Measurements from ENCODE around the gene SLC7A8.
A peak's percentile ranks its signal among the peaks of the same experiment; 100 is the strongest.

The SLC7A8 gene

GRCh38 chr14:23147676-23148075 lies 35.8 kb downstream of the SLC7A8 start:
- no peak for DNase-seq (ENCODE audit: low spot score)
- no peak overlapping the region for H3K27ac ChIP-seq (replicated peaks; ENCODE audit: low read length)

GRCh38 chr14:23146980-23147379 lies 36.5 kb downstream of the SLC7A8 start:
- Histone ChIP-seq H3K9me3 (replicated peaks in 1 of 2; ENCODE audit: control insufficient read depth in 2 of 2, insufficient read depth in 1 of 2, low read depth in 1 of 2, low read length in 2 of 2) (peaks cover 0 to 5% of the 10 kb centered on the region in 2 donors), H4K8ac (ENCODE audit: low read depth, low read length) (no peak overlapping the region), H3K9ac (ENCODE audit: low read depth, low read length, poor library complexity) (no peak overlapping the region), H3K23ac (ENCODE audit: low read depth, low read length, poor library complexity) (no peak overlapping the region), H3K27ac (replicated peaks; ENCODE audit: low read length) (no peak overlapping the region), H3K4ac (ENCODE audit: low read length) (no peak overlapping the region), H2BK15ac (ENCODE audit: low read length) (no peak overlapping the region), H2AFZ (ENCODE audit: low read length) (no peak overlapping the region), H2BK5ac (ENCODE audit: low read length) (no peak overlapping the region), H3K4me1 (ENCODE audit: control insufficient read depth in 2 of 2, insufficient read depth in 1 of 2, low read depth in 1 of 2, low read length in 2 of 2) (peaks cover 0 to 7% of the 10 kb centered on the region in 2 donors), H2BK120ac (ENCODE audit: low read depth, low read length) (no peak overlapping the region), H2AK5ac (ENCODE audit: low read depth, low read length) (no peak overlapping the region), H3K36me3 (replicated peaks in 1 of 2; ENCODE audit: control insufficient read depth in 2 of 2, insufficient read depth in 2 of 2, low read length in 2 of 2) (peaks cover 2 to 12% of the 10 kb centered on the region in 2 donors), H3K4me2 (ENCODE audit: insufficient read depth, low read length, poor library complexity, severe bottlenecking) (no peak overlapping the region), H3K4me3 (ENCODE audit: low read length in 2 of 2) (no peak overlapping the region), H3K14ac (ENCODE audit: low read length) (peak overlapping the region; percentile 14), H3K27me3 (ENCODE audit: control insufficient read depth in 3 of 3, insufficient read depth in 3 of 3, low read depth in 1 of 3, low read length in 3 of 3) (no peaks in the 10 kb centered on the region), H2BK12ac (ENCODE audit: low read length) (no peak overlapping the region), H3K79me1 (ENCODE audit: low read depth, low read length) (no peaks in the 10 kb centered on the region), H4K91ac (ENCODE audit: low read depth, low read length, poor library complexity) (peak overlapping the region; percentile 0), H3K18ac (ENCODE audit: low read length) (no peak overlapping the region)
- WGBS, 2 donors (ENCODE audit: extremely low coverage in 2 of 2, insufficient read length in 2 of 2, insufficient replicate concordance in 1 of 2), result no CpG with 5 or more reads among the region's 4 CpGs
- no peak for DNase-seq (ENCODE audit: low spot score)

More at GRCh38 chr14:23147676-23148075, 35.8 kb downstream of the SLC7A8 start:
- Histone ChIP-seq H3K27me3 (ENCODE audit: control insufficient read depth in 3 of 3, insufficient read depth in 3 of 3, low read depth in 1 of 3, low read length in 3 of 3) (no peaks in the 10 kb centered on the region), H2AFZ (ENCODE audit: low read length) (no peak overlapping the region), H3K4ac (ENCODE audit: low read length) (no peak overlapping the region), H3K23ac (ENCODE audit: low read depth, low read length, poor library complexity) (no peak overlapping the region), H3K4me3 (ENCODE audit: low read length in 2 of 2) (no peak overlapping the region), H4K8ac (ENCODE audit: low read depth, low read length) (no peak overlapping the region), H4K91ac (ENCODE audit: low read depth, low read length, poor library complexity) (no peak overlapping the region), H3K14ac (ENCODE audit: low read length) (no peak overlapping the region), H3K9me3 (replicated peaks in 1 of 2; ENCODE audit: control insufficient read depth in 2 of 2, insufficient read depth in 1 of 2, low read depth in 1 of 2, low read length in 2 of 2) (peaks cover 0 to 5% of the 10 kb centered on the region in 2 donors), H3K9ac (ENCODE audit: low read depth, low read length, poor library complexity) (no peak overlapping the region), H3K4me2 (ENCODE audit: insufficient read depth, low read length, poor library complexity, severe bottlenecking) (no peak overlapping the region), H2BK15ac (ENCODE audit: low read length) (no peak overlapping the region), H3K4me1 (ENCODE audit: control insufficient read depth in 2 of 2, insufficient read depth in 1 of 2, low read depth in 1 of 2, low read length in 2 of 2) (peaks cover 0 to 7% of the 10 kb centered on the region in 2 donors), H2BK12ac (ENCODE audit: low read length) (no peak overlapping the region), H3K36me3 (replicated peaks in 1 of 2; ENCODE audit: control insufficient read depth in 2 of 2, insufficient read depth in 2 of 2, low read length in 2 of 2) (peaks cover 2 to 10% of the 10 kb centered on the region in 2 donors), H2BK120ac (ENCODE audit: low read depth, low read length) (no peak overlapping the region), H2BK5ac (ENCODE audit: low read length) (no peak overlapping the region), H2AK5ac (ENCODE audit: low read depth, low read length) (no peak overlapping the region), H3K18ac (ENCODE audit: low read length) (no peak overlapping the region), H3K79me1 (ENCODE audit: low read depth, low read length) (no peaks in the 10 kb centered on the region)
- no CpG with 5 or more reads among the region's 1 CpG for WGBS, 2 donors (ENCODE audit: extremely low coverage in 2 of 2, insufficient read length in 2 of 2, insufficient replicate concordance in 1 of 2)

DNA sequence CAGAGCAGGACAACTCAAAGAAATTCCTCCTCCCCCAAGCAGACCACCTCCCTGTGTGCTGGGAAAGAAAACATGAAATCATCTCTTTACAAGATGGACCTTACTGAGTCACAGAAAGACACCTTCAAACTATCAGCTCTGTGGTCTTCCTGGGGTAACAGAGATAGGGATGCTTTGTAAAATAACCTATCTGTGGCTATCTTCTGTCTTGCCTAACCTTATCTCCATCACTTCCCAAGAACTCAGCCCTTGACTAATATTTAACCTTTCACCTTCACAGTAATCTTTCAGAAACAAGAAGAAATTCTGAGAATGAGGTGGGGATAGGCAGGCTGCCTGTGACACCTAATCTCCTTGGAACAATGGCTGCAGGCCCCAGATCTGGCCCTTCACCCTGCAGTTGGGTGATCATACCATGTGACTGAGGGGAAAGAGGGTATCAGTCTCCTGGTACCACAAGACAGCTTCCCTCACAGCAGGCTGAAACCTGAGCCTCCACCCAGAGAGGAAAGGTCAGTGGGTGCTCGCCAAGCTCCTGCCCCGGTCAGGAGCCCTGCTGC lies 37.0 kb downstream of the SLC7A8 start:
- H3K27ac ChIP-seq (replicated peaks; ENCODE audit: low read length), result no peak overlapping the region
- no peak overlapping the region for H3K4me2 ChIP-seq (ENCODE audit: insufficient read depth, low read length, poor library complexity, severe bottlenecking)
- no peak overlapping the region for H3K23ac ChIP-seq (ENCODE audit: low read depth, low read length, poor library complexity)
- no peak overlapping the region for H2BK120ac ChIP-seq (ENCODE audit: low read depth, low read length)
- H3K36me3 ChIP-seq (replicated peaks in 1 of 2; ENCODE audit: control insufficient read depth in 2 of 2, insufficient read depth in 2 of 2, low read length in 2 of 2), result peaks cover 2 to 12% of the 10 kb centered on the region in 2 donors
- no peak overlapping the region for H2BK15ac ChIP-seq (ENCODE audit: low read length)
- no peak overlapping the region for H2AFZ ChIP-seq (ENCODE audit: low read length)
- H3K9me3 ChIP-seq (replicated peaks in 1 of 2; ENCODE audit: control insufficient read depth in 2 of 2, insufficient read depth in 1 of 2, low read depth in 1 of 2, low read length in 2 of 2), result peaks cover 0 to 5% of the 10 kb centered on the region in 2 donors
- H4K8ac ChIP-seq (ENCODE audit: low read depth, low read length), result no peak overlapping the region
- WGBS, 2 donors (ENCODE audit: extremely low coverage in 2 of 2, insufficient read length in 2 of 2, insufficient replicate concordance in 1 of 2), result no CpG with 5 or more reads among the region's 2 CpGs
- peaks cover 0 to 7% of the 10 kb centered on the region in 2 donors for H3K4me1 ChIP-seq (ENCODE audit: control insufficient read depth in 2 of 2, insufficient read depth in 1 of 2, low read depth in 1 of 2, low read length in 2 of 2)
- no peak overlapping the region for H3K9ac ChIP-seq (ENCODE audit: low read depth, low read length, poor library complexity)
- H2BK5ac ChIP-seq (ENCODE audit: low read length), result no peak overlapping the region
- H3K4me3 ChIP-seq (ENCODE audit: low read length in 2 of 2), result no peak overlapping the region
- H2AK5ac ChIP-seq (ENCODE audit: low read depth, low read length), result no peak overlapping the region
- peak overlapping the region; percentile 14 for H3K14ac ChIP-seq (ENCODE audit: low read length)
- no peaks in the 10 kb centered on the region for H3K79me1 ChIP-seq (ENCODE audit: low read depth, low read length)
- no peak overlapping the region for H3K18ac ChIP-seq (ENCODE audit: low read length)
- no peaks in the 10 kb centered on the region for H3K27me3 ChIP-seq (ENCODE audit: control insufficient read depth in 3 of 3, insufficient read depth in 3 of 3, low read depth in 1 of 3, low read length in 3 of 3)
- no peak overlapping the region for H2BK12ac ChIP-seq (ENCODE audit: low read length)
- DNase-seq (ENCODE audit: low spot score), result no peak
- H3K4ac ChIP-seq (ENCODE audit: low read length), result no peak overlapping the region
- no peak overlapping the region for H4K91ac ChIP-seq (ENCODE audit: low read depth, low read length, poor library complexity)

DNA sequence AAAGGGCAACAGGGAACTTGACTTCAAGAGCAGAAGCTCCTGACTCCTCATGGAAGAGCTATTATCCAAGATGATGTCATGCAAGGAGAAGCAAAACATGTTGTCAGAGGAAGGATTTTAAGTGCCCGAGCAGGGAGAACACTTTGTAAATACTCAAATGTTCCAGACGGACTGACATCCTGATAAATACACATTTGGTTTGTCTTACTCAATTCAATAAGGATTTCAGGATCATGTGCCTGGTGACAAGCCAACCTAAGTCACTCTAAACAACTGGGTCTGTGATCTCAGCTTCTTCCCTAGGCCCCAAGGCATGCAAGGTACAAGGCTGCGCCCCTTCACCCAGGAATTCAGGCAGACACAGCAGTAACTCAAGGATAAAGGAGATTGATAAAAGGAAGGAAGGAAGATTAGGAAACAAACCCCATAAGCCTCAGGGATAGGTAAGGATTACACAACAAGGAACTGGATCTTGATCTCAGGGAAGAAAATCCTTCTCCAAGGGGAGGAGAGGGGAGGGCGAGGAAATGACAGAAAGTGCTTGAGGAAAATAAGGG lies 37.6 kb downstream of the SLC7A8 start:
- Histone ChIP-seq H3K79me1 (ENCODE audit: low read depth, low read length) (no peaks in the 10 kb centered on the region), H3K4me3 (ENCODE audit: low read length in 2 of 2) (no peak overlapping the region), H3K14ac (ENCODE audit: low read length) (no peak overlapping the region), H3K4me1 (ENCODE audit: control insufficient read depth in 2 of 2, insufficient read depth in 1 of 2, low read depth in 1 of 2, low read length in 2 of 2) (peaks cover 0 to 7% of the 10 kb centered on the region in 2 donors), H3K9me3 (replicated peaks in 1 of 2; ENCODE audit: control insufficient read depth in 2 of 2, insufficient read depth in 1 of 2, low read depth in 1 of 2, low read length in 2 of 2) (peaks cover 0 to 5% of the 10 kb centered on the region in 2 donors), H2BK15ac (ENCODE audit: low read length) (no peak overlapping the region), H2BK120ac (ENCODE audit: low read depth, low read length) (no peak overlapping the region), H2BK5ac (ENCODE audit: low read length) (no peak overlapping the region), H4K8ac (ENCODE audit: low read depth, low read length) (no peak overlapping the region), H3K27me3 (ENCODE audit: control insufficient read depth in 3 of 3, insufficient read depth in 3 of 3, low read depth in 1 of 3, low read length in 3 of 3) (no peaks in the 10 kb centered on the region), H3K4me2 (ENCODE audit: insufficient read depth, low read length, poor library complexity, severe bottlenecking) (no peak overlapping the region), H4K91ac (ENCODE audit: low read depth, low read length, poor library complexity) (no peak overlapping the region), H3K9ac (ENCODE audit: low read depth, low read length, poor library complexity) (no peak overlapping the region), H2AK5ac (ENCODE audit: low read depth, low read length) (no peak overlapping the region), H2AFZ (ENCODE audit: low read length) (no peak overlapping the region), H3K23ac (ENCODE audit: low read depth, low read length, poor library complexity) (no peak overlapping the region), H3K18ac (ENCODE audit: low read length) (no peak overlapping the region), H2BK12ac (ENCODE audit: low read length) (no peak overlapping the region), H3K36me3 (replicated peaks in 1 of 2; ENCODE audit: control insufficient read depth in 2 of 2, insufficient read depth in 2 of 2, low read length in 2 of 2) (peaks cover 0 to 12% of the 10 kb centered on the region in 2 donors), H3K27ac (replicated peaks; ENCODE audit: low read length) (no peak overlapping the region), H3K4ac (ENCODE audit: low read length) (no peak overlapping the region)
- no peak for DNase-seq (ENCODE audit: low spot score)
- no CpG with 5 or more reads among the region's 4 CpGs for WGBS, 2 donors (ENCODE audit: extremely low coverage in 2 of 2, insufficient read length in 2 of 2, insufficient replicate concordance in 1 of 2)

All from neuronal stem cell (in vitro differentiated cells).